ENCODE measurements around the gene MAFB.

The MAFB gene

DNA sequence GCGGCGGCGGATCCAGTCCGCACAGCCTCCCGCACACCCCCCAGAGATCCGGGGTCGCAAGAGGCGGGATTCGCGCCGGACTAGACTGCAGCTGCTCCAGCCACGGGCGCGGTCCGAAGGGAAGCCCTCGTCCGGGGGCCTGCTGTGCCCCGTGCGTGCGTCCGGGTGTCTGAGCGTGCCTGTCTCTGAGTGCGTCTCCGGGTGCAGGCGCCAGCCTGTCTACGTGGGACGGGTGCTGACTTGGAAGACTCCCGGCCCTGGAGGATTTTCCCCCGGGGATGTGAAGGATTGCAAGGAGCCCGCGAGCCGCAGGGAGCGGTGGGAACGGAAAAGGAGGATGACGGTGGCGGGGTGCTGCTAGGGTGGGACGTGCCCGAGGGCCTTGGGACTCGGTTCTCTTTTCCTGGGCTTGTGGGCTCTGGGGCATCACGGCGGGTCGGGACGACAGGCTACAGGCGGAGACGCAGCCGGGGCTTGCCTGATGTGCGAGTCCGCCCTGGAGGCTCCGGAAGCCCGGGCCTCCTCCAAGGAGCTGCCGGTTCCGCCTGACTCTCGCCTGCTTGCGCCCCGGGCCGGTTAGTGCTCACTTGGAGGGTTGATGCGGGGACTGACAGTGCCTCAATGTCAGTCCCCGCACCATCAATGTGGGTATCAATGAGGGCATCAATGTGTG is 5.7 kb downstream of the MAFB start:
- Histone ChIP-seq H3K36me3 (ENCODE audit: control insufficient read depth in 2 of 2, insufficient read depth in 1 of 2, low read length in 2 of 2) (peaks cover 0 to 15% of the 10 kb centered on the region in 2 experiments; a peak in 1 of 3 replicates), H3K4me3 (ENCODE audit: low read depth, low read length) (no peak overlapping the region), H3K27ac (ENCODE audit: extremely low read depth, low read depth, low read length) (no peak overlapping the region), H3K9me3 (ENCODE audit: control insufficient read depth, insufficient read depth, low read depth, low read length) (no peaks in the 10 kb centered on the region), H3K4me1 (ENCODE audit: control insufficient read depth, insufficient read depth, low read length) (no peaks in the 10 kb centered on the region)
- CTCF ChIA-PET = no interaction called here
- POLR2A ChIA-PET = no interaction called here
- no peak for TF ChIP-seq ZNF266 (tag by site-specific recombination; IDR thresholded peaks at IDR 0.05; ENCODE audit: low read depth)
- TF ChIP-seq, protein P1, sequence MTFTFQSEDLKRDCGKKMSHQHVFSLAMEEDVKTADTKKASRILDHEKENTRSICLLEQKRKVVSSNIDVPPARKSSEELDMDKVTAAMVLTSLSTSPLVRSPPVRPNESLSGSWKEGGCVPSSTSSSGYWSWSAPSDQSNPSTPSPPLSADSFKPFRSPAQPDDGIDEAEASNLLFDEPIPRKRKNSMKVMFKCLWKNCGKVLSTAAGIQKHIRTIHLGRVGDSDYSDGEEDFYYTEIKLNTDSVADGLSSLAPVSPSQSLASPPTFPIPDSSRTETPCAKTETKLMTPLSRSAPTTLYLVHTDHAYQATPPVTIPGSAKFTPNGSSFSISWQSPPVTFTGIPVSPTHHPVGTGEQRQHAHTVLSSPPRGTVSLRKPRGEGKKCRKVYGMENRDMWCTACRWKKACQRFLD (tag by site-specific recombination; IDR thresholded peaks at IDR 0.05) = no peak
- no peak for TF ChIP-seq ZNF16 (tag by site-specific recombination; IDR thresholded peaks at IDR 0.05; ENCODE audit: low read depth)
- TF ChIP-seq, protein P2, sequence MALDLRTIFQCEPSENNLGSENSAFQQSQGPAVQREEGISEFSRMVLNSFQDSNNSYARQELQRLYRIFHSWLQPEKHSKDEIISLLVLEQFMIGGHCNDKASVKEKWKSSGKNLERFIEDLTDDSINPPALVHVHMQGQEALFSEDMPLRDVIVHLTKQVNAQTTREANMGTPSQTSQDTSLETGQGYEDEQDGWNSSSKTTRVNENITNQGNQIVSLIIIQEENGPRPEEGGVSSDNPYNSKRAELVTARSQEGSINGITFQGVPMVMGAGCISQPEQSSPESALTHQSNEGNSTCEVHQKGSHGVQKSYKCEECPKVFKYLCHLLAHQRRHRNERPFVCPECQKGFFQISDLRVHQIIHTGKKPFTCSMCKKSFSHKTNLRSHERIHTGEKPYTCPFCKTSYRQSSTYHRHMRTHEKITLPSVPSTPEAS (tag by site-specific recombination; IDR thresholded peaks at IDR 0.05) = no peak

DNA sequence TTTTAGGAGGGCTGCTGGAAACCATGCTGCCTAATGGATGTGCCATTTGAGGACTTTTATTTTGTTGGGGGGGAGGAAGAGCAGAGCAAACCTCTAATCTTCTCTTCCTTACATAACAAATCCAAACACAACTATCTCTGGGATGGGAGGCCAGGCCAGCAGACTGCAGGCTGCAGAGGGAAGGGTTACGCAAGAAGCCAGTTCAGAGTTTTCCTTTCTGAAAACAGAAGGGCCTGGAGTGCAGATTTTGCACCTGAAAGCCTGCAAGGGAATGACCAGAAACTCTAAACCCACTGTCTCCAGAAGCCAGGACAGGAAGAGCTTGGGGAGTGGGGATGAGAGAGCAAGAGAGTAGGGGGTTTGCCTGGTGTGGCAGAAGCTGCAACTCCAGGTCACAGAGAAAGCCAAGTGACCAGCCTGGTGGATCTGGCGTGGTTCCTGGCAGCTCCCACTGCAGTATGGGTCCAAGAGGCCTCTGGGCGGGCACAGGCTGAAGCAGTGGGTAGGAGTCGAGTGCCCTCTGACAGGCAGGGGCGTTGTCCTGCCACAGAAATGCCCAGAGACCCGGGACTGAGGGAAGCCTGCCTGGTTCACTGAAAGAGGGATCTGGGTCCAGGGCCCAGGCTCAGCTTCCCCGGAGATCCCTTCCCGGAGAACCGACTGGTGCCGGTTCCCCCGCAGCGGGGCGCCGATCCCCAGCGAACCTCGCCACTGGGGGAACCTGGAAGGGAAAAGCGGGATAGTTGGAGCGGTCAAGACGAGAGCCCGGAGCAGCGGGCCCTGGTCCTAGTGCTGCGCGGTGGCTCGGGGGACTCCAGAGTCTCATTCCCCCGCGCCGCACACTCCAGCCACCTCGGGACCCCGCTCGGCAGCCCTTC is 6.7 kb downstream of the MAFB start:
- ChIA-PET CTCF (no interaction called here), POLR2A (no interaction called here)
- Histone ChIP-seq H3K9me3 (ENCODE audit: control insufficient read depth, insufficient read depth, low read depth, low read length) (no peaks in the 10 kb centered on the region), H3K27ac (ENCODE audit: extremely low read depth, low read depth, low read length) (no peak overlapping the region), H3K4me3 (ENCODE audit: low read depth, low read length) (no peak overlapping the region), H3K4me1 (ENCODE audit: control insufficient read depth, insufficient read depth, low read length) (no peaks in the 10 kb centered on the region), H3K36me3 (ENCODE audit: control insufficient read depth in 2 of 2, insufficient read depth in 1 of 2, low read length in 2 of 2) (peaks cover 0 to 15% of the 10 kb centered on the region in 2 experiments; a peak in 1 of 3 replicates)
- TF ChIP-seq ZNF311 (tag by site-specific recombination; IDR thresholded peaks at IDR 0.05; ENCODE audit: borderline replicate concordance) = no peak
- TF ChIP-seq ZNF146 (tag by site-specific recombination; IDR thresholded peaks at IDR 0.05) = no peak
- no peak for TF ChIP-seq PRDM1 (tag by site-specific recombination; IDR thresholded peaks at IDR 0.05)
- no peak for TF ChIP-seq WT1 (tag by site-specific recombination; IDR thresholded peaks at IDR 0.05)
- no peak for TF ChIP-seq ZNF664 (tag by site-specific recombination; IDR thresholded peaks at IDR 0.05)
- no peak for TF ChIP-seq ZNF19 (tag by site-specific recombination; IDR thresholded peaks at IDR 0.05; ENCODE audit: low read depth)
- no peak for TF ChIP-seq ZNF660 (tag by site-specific recombination; IDR thresholded peaks at IDR 0.05)
- TF ChIP-seq ZNF302 (tag by site-specific recombination; IDR thresholded peaks at IDR 0.05; ENCODE audit: low read depth) = no peak
- TF ChIP-seq ZNF707 (tag by site-specific recombination; IDR thresholded peaks at IDR 0.05) = no peak
- TF ChIP-seq ZNF701 (tag by site-specific recombination; IDR thresholded peaks at IDR 0.05) = no peak

DNA sequence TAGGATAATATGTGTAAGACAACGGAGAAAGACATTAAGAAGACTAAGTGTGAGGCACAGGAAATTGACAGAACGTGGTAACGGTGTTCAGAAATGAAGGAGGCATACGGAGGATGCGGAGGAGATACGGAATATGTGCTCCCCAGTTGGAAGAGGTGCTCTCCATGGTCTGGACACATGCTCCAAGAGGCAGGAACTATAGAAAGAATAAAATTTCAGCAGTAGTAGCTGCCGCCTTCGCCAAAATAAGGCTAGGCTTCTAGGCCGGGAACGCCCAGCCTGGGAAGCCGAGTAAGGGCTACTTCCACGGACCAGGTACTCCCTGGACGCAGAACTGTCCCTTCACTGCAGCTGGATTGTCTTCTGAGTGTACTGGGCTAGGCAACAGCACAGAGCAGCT is 7.4 kb downstream of the MAFB start:
- TF ChIP-seq, protein P3, sequence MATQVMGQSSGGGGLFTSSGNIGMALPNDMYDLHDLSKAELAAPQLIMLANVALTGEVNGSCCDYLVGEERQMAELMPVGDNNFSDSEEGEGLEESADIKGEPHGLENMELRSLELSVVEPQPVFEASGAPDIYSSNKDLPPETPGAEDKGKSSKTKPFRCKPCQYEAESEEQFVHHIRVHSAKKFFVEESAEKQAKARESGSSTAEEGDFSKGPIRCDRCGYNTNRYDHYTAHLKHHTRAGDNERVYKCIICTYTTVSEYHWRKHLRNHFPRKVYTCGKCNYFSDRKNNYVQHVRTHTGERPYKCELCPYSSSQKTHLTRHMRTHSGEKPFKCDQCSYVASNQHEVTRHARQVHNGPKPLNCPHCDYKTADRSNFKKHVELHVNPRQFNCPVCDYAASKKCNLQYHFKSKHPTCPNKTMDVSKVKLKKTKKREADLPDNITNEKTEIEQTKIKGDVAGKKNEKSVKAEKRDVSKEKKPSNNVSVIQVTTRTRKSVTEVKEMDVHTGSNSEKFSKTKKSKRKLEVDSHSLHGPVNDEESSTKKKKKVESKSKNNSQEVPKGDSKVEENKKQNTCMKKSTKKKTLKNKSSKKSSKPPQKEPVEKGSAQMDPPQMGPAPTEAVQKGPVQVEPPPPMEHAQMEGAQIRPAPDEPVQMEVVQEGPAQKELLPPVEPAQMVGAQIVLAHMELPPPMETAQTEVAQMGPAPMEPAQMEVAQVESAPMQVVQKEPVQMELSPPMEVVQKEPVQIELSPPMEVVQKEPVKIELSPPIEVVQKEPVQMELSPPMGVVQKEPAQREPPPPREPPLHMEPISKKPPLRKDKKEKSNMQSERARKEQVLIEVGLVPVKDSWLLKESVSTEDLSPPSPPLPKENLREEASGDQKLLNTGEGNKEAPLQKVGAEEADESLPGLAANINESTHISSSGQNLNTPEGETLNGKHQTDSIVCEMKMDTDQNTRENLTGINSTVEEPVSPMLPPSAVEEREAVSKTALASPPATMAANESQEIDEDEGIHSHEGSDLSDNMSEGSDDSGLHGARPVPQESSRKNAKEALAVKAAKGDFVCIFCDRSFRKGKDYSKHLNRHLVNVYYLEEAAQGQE (tag by site-specific recombination; IDR thresholded peaks at IDR 0.05) = peak; percentile 78
- no peak for TF ChIP-seq ZXDB (tag by site-specific recombination; IDR thresholded peaks at IDR 0.05)
- H3K27ac ChIP-seq (ENCODE audit: extremely low read depth, low read depth, low read length) = no peak overlapping the region
- H3K4me3 ChIP-seq (ENCODE audit: low read depth, low read length) = no peak overlapping the region
- CTCF ChIA-PET = no interaction called here
- no peaks in the 10 kb centered on the region for H3K4me1 ChIP-seq (ENCODE audit: control insufficient read depth, insufficient read depth, low read length)
- POLR2A ChIA-PET = no interaction called here
- H3K36me3 ChIP-seq (ENCODE audit: control insufficient read depth in 2 of 2, insufficient read depth in 1 of 2, low read length in 2 of 2) = peaks cover 0 to 15% of the 10 kb centered on the region in 2 experiments; a peak in 1 of 3 replicates
- H3K9me3 ChIP-seq (ENCODE audit: control insufficient read depth, insufficient read depth, low read depth, low read length) = no peaks in the 10 kb centered on the region

Data from HEK293 (cell line).